ENCODE results near the gene HIVEP3.

Gene HIVEP3

GRCh38 chr1:41521766-41522165, 397.0 kb downstream of the HIVEP3 start:
- DNase-seq = no peak

- DNase-seq = no peak
Measured at GRCh38 chr1:41520951-41521752, 397.6 kb downstream of the HIVEP3 start.

- no peak for DNase-seq
Measured at GRCh38 chr1:41519667-41520066, 399.1 kb downstream of the HIVEP3 start.

GRCh38 chr1:41518471-41518870, 400.3 kb downstream of the HIVEP3 start:
- no peak for DNase-seq

GRCh38 chr1:41517062-41517438, 401.7 kb downstream of the HIVEP3 start:
- peak; percentile 47 for DNase-seq

GRCh38 chr1:41516168-41517061, 402.3 kb downstream of the HIVEP3 start:
- DNase-seq = peak; percentile 88

GRCh38 chr1:41515778-41516167, 402.9 kb downstream of the HIVEP3 start:
- DNase-seq = no peak

GRCh38 chr1:41515131-41515678, 403.5 kb downstream of the HIVEP3 start:
- DNase-seq = no peak

GRCh38 chr1:41514381-41514780, 404.3 kb downstream of the HIVEP3 start:
- DNase-seq = no peak

- no peak for DNase-seq
Measured at GRCh38 chr1:41513383-41513735, 405.4 kb downstream of the HIVEP3 start.

- no peak for DNase-seq
Measured at GRCh38 chr1:41512701-41513382, 405.9 kb downstream of the HIVEP3 start.

GRCh38 chr1:41511239-41511540, 407.5 kb downstream of the HIVEP3 start:
- DNase-seq = no peak

- no peak for DNase-seq
Measured at GRCh38 chr1:41510531-41511238, 408.0 kb downstream of the HIVEP3 start.

GRCh38 chr1:41509270-41509671, 409.5 kb downstream of the HIVEP3 start:
- DNase-seq = no peak

GRCh38 chr1:41508290-41508689, 410.4 kb downstream of the HIVEP3 start:
- DNase-seq = no peak

GRCh38 chr1:41507836-41508235, 410.9 kb downstream of the HIVEP3 start:
- no peak for DNase-seq

- DNase-seq = no peak
Measured at GRCh38 chr1:41507110-41507720, 411.5 kb downstream of the HIVEP3 start.

- DNase-seq = peak; percentile 67
Measured at GRCh38 chr1:41504114-41505035, 414.3 kb downstream of the HIVEP3 start.

- no peak for DNase-seq
Measured at GRCh38 chr1:41503538-41504113, 415.1 kb downstream of the HIVEP3 start.

- no peak for DNase-seq
Measured at GRCh38 chr1:41502912-41503311, 415.8 kb downstream of the HIVEP3 start.

GRCh38 chr1:41501581-41501980, 417.1 kb downstream of the HIVEP3 start:
- DNase-seq = no peak
